Measurements from ENCODE around the gene NCBP2.

DNA sequence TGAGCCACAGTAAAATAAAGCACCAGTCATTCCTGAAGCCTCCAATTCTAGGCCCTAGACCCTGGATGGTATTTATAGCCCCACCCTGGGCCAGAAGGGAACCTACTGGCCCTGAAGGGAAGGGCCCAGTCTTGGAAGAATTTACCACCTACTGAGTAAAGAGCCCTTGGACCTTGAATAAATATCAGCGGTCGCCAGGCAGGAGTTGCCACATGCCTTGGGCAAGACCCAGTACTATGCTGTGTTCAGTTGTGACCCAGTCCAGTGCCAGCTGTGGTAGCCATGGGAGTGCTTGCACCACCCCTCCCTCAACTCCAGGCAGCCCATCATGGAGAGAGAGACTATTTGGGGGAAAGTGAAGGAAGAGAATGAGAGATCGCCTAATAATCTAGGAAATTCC lies 27.0 kb downstream of the NCBP2 start:
- TF ChIP-seq, protein P1, sequence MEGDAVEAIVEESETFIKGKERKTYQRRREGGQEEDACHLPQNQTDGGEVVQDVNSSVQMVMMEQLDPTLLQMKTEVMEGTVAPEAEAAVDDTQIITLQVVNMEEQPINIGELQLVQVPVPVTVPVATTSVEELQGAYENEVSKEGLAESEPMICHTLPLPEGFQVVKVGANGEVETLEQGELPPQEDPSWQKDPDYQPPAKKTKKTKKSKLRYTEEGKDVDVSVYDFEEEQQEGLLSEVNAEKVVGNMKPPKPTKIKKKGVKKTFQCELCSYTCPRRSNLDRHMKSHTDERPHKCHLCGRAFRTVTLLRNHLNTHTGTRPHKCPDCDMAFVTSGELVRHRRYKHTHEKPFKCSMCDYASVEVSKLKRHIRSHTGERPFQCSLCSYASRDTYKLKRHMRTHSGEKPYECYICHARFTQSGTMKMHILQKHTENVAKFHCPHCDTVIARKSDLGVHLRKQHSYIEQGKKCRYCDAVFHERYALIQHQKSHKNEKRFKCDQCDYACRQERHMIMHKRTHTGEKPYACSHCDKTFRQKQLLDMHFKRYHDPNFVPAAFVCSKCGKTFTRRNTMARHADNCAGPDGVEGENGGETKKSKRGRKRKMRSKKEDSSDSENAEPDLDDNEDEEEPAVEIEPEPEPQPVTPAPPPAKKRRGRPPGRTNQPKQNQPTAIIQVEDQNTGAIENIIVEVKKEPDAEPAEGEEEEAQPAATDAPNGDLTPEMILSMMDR (IDR thresholded peaks at IDR 0.05): no peak
- TF ChIP-seq POLR2A (IDR thresholded peaks at IDR 0.05; ENCODE audit: low read depth) (no peak), EP300 (IDR thresholded peaks at IDR 0.05) (no peak), POLR2AphosphoS5 (IDR thresholded peaks at IDR 0.05) (no peak)

Data from esophagus muscularis mucosa (tissue), 4 donors.